GM12878 (cell line): ENCODE measurements around the gene SURF2. TPM values are rescaled to one million over a fixed set of nuclear protein-coding genes. Genes with fewer than 3 reads are reported as not detected.
A peak's percentile ranks its signal among the peaks of the same experiment; 100 is the strongest.

Experiments
- CEBPB ChIP-seq, 2 experiments: fragments of 150-350 bp in 1 of 2; IDR thresholded peaks; 2 replicates each; pipeline ENCODE4 v1.6.1; 2012 to 2014; ENCODE audit warnings: low read depth in 2 of 2, low read length in 2 of 2, borderline replicate concordance in 1 of 2, inconsistent platforms in 1 of 2
- CEBPZ ChIP-seq: fragments of 150-350 bp; IDR thresholded peaks from 2 replicates; pipeline ENCODE4 v1.6.1; 2016; ENCODE audit warnings: low read depth, low read length
- MAX ChIP-seq: IDR thresholded peaks from 2 replicates; pipeline ENCODE4 v1.6.1; 2012; ENCODE audit warnings: low read depth, low read length, improper control_type of control experiment
- RAD21 ChIP-seq: IDR thresholded peaks from 2 replicates; pipeline ENCODE4 v1.6.1; 2011; ENCODE audit warnings: mild to moderate bottlenecking, low read depth, low read length, moderate library complexity; ENCODE audit not compliant: insufficient read depth
- SKIL ChIP-seq: fragments of 450-650 bp; IDR thresholded peaks from 2 replicates; pipeline ENCODE4 v1.6.1; 2017; ENCODE audit warnings: mild to moderate bottlenecking, low read depth, inconsistent platforms; ENCODE audit not compliant: poor library complexity, severe bottlenecking
- polyA plus RNA-seq, 11 experiments: library from polyadenylated mRNA; depleted of rRNA in 4 of 11; unstranded in 6 of 11; stranded (reverse) in 5 of 11; fragments of >200 nt; fragmentation: Nextera tagmentation in 4 of 11; fragmentation: Illumina TruSeq in 1 of 11; extraction: Ambion mirVana in 4 of 11; extraction: Trizol in 1 of 11; gene quantifications; 1 replicate in 1 of 11; 2 replicates in 10 of 11; pipeline versions ENCODE4 v1.2.1 to v1.2.3, GENCODE V29; 2011 to 2016; ENCODE audit warnings: inconsistent platforms in 2 of 11, missing spikeins in 2 of 11, low read depth in 1 of 11
- total RNA-seq, 4 experiments: library from RNA; depleted of rRNA in 3 of 4; stranded (reverse); fragments of >200 nt in 3 of 4; fragmentation: Illumina TruSeq in 1 of 4; extraction: Trizol in 1 of 4; gene quantifications; 2 replicates each; pipeline versions ENCODE4 v1.2.1 to v1.2.3, GENCODE V29; 2013 to 2021

Gene SURF2
- total and polyA plus RNA-seq, 10 of the 15 experiments (the other 5 are each of a cell fraction or from before 2014, with no cell fraction given): 4.0 to 41.7 (median 20.8) TPM

GRCh38 chr9:133335924-133336811 is 20.2 kb upstream of the SURF2 start, which contains the start of gene SURF6 (continued):
- TF ChIP-seq SKIL (peak; percentile 26), MAX (peak; percentile 94), RAD21 (no peak), CEBPZ (peak; percentile 67), CEBPB (IDR thresholded peaks at IDR 0.05; ENCODE audit: borderline replicate concordance in 1 of 2, low read depth in 2 of 2, low read length in 2 of 2) (peak in 1 of 2 experiments; percentile 26; a peak in 1 of 4 replicates)
